T47D (cell line): ENCODE results near the gene MGAT5.

ENCODE experiments used
- DNase-seq, 2 experiments: peaks; one replicate each; pipeline versions ENCODE4 v3.0.0 to v3.0.0-alpha.2; 2011 to 2012; ENCODE audit warnings: low read depth in 1 of 2, low spot score in 1 of 2
- JUND ChIP-seq: IDR thresholded peaks from 2 replicates; pipeline ENCODE4 v1.6.1; 2012; ENCODE audit warnings: low read depth
- in situ Hi-C: cut with HindIII; loops from 2 replicates; pipeline ENCODE4 v1.10.0; 2016; ENCODE audit warnings: low sequenced_read_pairs, low pct_unique_long_range_greater_than_20kb

The MGAT5 gene

DNA sequence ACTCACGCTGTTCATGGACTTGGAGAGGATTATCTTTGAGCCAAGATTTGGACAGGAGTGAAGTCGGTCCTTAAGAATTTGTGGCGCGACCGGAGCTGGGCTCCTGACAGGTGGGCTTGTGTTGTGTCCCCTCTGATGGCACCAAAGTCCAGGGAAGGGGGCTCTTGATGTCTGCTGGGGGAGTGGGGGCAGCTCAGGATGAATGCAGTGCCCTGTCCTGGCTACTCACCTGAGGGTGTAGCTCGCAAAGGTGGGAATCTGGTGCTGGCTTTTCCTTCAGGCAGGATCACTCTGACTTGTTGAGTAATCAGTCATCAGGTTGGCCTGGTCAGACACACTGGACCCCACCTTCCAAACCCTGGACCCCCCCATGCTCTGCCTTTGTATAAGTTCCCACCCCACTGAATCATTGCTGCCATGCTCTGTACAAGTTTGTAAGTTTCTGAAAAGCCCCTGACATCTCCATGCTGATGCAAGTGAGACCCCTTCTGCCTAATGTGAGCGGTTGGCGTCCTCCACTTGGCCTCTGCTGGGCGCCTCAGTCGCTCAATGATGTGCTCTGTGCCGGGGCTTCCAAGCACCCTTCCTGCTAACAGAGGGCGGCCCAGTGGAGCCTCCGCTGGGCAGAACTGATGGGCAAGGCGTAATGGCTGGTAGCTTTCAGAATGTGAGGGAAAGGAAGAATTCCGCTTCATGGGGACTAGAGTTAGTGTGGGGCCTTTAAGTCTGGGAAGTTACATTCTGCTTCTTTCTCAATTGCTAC, 196.1 kb downstream of the MGAT5 start:
- no peak for TF ChIP-seq JUND
- DNase-seq = no peak

DNA sequence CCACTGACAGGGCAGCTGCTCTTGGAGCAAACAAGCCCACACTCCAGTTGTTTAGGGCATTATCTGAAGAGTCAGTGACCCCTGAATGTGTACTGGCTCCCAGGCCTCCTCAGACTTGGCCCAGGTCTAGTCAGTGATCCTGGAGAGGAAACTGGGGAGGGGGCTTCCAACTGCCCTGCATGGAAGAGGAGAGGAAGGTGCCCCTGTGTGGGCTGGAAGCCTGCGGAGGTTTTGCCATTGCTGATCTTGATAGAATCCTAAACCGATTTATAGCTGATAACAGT, 197.4 kb downstream of the MGAT5 start:
- TF ChIP-seq JUND = no peak
- in situ Hi-C loops = no loop called here
- DNase-seq = no peak

More for the DNA sequence above, 196.1 kb downstream of the MGAT5 start:
- in situ Hi-C loops = no loop called here

DNA sequence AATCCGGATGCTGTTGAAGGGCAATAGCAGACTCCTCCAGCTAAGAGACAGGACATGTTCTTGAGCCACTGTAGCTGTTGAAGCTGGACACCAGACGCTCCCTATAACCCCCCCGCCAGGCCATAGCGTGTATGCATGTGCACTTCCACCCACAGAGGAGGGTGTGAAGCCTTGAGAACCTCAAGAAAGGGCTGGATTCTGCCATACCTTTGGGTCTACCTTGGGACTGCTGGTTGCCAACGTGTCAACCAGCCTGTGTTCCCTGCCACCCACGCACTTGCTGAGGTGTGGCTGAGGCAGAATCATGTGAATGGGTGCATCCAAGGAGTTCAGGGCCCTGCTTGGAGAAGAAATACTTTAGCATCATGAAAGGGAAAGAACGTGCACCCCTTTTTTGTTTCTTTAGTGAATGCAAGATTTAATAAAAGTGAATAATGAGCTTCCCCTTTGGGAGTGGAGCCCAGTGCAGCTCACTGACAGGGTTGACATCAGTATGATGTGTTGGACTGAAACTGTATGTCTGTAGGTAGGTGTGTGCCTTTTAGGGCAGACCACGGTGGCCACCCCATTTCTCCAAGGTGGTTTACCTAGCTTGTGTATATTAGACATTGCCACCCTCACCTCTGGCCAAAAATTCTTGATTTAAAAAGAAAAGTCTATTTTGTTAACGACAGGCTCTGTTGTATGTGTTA, 198.3 kb downstream of the MGAT5 start:
- in situ Hi-C loops = no loop called here
- DNase-seq = no peak
- no peak for TF ChIP-seq JUND

DNA sequence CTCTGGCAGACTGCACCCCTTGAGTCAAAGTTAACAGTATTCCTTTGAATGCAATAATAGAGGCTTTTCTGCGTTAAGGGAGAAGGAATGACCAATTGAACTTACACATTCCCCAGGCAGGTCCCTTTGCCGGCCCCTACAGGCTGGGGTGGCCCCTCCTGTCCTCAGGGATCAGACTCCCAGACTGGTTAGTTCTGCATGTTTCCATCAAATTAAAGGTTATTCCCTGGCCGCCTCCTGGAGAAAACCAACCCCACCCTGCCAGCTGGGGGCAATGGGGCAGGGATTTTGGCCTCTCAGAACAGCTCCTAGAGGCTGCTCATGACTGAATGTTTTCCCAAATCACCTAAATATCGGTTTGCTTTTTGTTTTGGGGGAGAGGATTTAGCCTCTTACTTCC, 199.6 kb downstream of the MGAT5 start:
- no peak for TF ChIP-seq JUND
- in situ Hi-C loops = no loop called here
- no peak for DNase-seq

DNA sequence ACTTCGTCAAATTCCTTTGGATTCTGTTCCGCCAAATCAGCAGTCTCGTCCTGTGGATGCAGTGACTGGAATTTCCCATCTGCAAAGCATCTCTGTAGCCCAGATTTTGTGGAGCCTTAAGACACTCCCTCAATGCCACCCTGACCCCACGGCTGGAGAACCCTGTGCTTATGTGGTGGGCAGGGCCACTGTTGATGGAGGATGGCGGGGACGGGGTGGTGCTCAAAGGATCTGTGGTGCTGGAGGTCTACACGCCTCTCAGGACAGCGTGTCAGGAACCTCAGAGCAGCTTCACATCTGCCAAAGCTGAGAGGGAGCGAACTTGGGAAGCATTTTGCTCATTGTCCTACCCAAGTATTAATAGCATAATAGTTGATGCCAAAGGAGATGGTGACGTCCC, 200.1 kb downstream of the MGAT5 start:
- no peak for TF ChIP-seq JUND
- in situ Hi-C loops = no loop called here
- no peak for DNase-seq

DNA sequence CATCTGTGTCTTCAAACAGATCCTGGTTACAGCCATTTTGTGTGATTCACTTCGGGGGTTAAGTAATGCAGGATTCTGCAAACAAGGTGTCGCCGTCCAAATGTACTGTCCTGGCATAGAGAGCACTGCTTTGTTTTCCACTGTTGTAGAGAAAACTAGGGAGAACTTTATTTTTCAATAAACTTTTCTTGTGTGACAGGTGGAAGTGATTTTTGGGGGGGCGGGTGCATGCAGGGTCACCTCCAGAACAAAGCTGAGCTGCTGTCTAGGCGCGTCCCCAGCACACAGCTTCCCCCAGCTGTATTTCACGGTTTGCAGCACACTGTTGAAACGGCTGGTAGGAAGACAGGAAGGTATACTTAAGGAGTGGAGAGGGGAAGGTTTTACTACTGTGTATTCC, 200.6 kb downstream of the MGAT5 start:
- in situ Hi-C loops = no loop called here
- TF ChIP-seq JUND = no peak
- no peak for DNase-seq

DNA sequence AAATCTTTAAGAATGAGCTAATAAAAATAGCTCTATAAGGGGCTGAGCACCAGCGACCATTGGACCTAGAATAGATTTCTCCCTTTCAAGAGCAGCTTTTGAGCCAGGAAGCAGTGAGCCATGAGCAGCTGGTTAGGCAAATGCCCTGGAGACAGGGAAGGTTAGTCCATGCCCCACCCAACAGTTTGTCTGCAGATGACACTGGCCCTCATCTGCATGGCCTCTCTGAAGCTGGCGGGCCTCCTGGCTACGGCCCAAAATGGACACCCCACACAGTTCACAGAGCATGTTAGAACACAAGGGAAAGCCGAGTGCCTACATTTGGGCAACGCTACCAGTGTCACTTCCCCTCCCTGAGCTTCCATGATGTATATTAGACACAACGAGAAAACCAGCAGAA, 201.1 kb downstream of the MGAT5 start:
- no peak for TF ChIP-seq JUND
- in situ Hi-C loops = no loop called here
- no peak for DNase-seq

DNA sequence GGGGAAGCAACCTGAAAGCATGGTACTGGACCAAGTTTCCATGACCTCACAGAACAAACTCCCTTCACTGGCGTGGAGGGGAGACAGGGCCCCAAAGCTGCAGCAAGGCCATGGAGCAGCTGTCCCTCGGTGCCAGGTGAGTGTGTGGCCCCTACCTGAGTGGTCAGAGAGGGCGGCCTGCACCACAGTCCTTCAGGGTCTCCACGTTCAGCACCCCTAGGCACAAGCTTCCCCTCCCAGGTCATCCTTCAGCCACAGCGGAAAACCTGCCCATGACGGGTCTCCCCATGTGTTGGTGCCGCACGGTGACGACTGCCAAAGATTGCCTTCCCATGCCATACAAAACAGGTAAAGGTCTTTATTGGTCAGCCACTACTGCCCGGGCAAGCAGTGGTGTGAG, 201.6 kb downstream of the MGAT5 start:
- in situ Hi-C loops = no loop called here
- TF ChIP-seq JUND = no peak
- no peak for DNase-seq

DNA sequence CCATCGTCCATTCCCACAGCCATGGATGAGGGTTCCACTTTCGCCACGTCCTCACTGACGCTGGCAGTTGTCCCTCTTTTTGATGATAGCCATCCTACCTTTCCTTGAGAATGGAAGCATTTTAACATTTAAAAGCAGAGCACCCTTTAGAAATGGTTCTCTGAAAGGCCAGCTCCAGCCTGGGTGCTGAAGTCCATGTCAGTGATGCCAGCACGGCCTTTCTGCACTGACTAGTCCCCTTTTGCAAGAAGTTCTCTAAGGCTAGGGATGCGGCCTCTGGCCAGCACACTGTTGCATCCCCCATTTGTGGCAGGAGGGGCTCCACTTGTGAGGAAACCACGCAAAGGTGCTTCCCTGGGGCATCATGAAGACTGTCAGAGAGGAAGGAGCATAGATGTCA, 203.5 kb downstream of the MGAT5 start:
- in situ Hi-C loops = no loop called here
- no peak for DNase-seq
- TF ChIP-seq JUND = no peak

DNA sequence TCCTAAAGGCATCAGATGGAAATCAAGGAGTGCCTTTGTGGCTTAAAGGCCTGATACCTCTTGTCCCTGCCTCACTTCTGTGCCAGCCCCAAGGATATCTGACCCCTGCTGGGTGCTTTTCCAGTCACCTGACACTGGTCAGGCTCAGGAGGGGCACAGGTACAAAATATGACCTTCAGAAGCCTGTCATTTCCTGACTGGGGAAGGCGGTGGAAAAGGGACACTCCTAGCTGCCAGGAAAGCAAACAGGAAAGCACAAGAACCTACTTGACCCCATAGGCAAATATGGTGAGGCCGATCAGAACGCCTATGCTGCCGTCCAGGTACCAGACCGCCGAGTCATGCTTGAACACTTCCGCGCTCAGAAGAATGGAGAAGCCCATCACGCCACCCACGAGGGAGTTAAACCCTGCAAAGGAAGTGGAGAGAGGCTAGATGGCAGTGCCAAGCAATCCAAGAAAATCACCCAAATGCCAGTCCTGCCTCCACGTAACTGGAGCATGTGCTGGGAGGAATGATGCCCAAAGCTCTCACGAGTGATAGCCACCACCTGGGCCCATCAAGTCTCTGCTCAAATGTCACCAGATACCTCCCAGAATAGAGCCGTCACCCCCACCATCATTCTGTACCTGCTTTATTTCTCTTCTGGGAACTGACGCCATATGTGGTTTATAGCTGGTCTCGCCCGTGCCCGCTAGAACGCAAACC, 204.0 kb downstream of the MGAT5 start:
- no peak for DNase-seq
- TF ChIP-seq JUND = no peak
- in situ Hi-C loops = no loop called here

DNA sequence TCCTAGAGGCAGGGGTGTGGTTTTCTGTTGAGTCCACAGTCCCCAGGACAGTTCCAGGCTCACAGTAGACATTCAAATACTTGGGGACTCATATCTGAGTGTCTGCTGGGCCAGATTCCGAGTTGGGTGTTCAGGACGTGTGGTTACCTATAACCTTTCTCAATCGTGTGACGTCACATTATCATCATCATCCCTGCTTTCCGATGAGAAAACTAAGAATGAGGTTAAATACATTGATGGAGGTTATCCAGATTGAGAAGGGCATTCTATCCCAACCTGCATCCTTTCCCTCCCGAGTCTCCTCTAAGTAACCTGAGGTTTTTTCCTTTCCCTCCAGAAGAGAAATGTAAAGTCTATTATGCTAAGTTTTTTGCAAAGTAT, 204.6 kb downstream of the MGAT5 start:
- TF ChIP-seq JUND = no peak
- in situ Hi-C loops = no loop called here
- DNase-seq = no peak

DNA sequence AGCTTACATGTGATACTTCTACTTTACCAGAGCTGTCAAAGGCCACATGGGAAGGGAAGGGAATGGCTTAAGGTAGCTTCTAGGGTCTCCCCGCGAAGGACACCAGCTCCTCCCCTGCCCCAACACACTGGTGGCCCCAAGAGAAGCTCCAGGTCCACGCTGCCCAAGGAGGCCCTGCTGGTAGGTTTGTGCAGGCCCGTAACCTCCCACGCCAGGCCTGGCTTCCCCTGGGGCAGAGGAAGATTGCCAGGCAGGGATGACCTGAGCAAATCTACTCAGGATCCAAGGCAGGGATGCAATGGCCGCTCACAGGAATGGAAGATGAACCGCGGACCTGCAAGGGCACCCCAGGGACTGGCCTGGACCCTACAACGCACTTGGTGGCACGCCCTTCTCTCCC, 205.1 kb downstream of the MGAT5 start:
- DNase-seq = no peak
- no peak for TF ChIP-seq JUND
- in situ Hi-C loops = no loop called here

DNA sequence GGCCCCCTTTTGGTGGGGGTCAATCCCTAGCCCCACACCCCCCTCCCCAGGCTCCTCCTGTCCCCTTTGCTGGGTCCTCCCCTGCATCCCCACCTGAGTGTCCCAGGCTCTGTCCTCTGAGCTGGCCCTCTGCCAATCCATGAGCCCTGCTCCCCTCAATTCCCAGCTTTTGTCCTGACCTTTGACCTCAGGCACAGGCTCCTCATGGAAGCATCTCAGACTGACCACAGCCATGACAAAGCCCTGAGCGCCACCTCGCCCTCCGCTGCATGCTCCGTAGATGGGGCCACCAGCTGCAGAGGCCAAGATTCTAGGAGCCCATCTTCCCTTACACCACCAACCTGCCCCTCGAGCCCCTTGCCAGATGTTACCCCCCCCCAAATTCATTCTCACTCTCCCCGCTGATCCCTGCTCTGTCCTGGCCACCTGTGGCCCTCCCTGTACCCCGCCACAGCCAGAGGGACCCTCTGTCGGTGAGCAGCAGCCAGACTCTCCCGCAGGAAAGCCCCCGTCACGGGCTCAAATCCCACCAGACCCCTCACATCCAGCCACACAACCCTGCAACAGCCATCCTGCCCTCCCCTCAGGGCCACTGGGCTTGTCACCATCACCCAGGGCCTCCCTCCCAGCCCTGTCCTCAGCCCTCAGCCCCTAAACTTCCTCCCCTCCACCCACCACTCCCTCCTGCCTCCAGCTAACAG, 206.0 kb downstream of the MGAT5 start:
- in situ Hi-C loops = no loop called here
- no peak for DNase-seq
- TF ChIP-seq JUND = no peak
